Trophoblast cell (in vitro differentiated cells and primary cell): ENCODE measurements around the gene MZT2A.
"Not testable (repeated sequence)": the region's sequence is repeated elsewhere in the genome, so short reads cannot be mapped to it uniquely, and the experiment has no call there.

ENCODE experiments used
- DNase-seq, 2 donors: peaks; one replicate each; pipeline ENCODE4 v3.0.0-alpha.2; 2016
- H2AFZ ChIP-seq: 2 replicates; pipeline ENCODE4 v1.6.1; 2013; ENCODE audit warnings: low read length, moderate library complexity, mild to moderate bottlenecking; ENCODE audit not compliant: insufficient read depth, poor library complexity
- H2AK5ac ChIP-seq: 2 replicates; pipeline ENCODE4 v1.6.1; 2013; ENCODE audit warnings: mild to moderate bottlenecking, low read length
- H2BK120ac ChIP-seq: 2 replicates; pipeline ENCODE4 v1.6.1; 2013; ENCODE audit warnings: low read length, mild to moderate bottlenecking, moderate library complexity; ENCODE audit not compliant: insufficient read depth, poor library complexity
- H2BK12ac ChIP-seq: 2 replicates; pipeline ENCODE4 v1.6.1; 2013; ENCODE audit warnings: mild to moderate bottlenecking, low read length, moderate library complexity
- H2BK5ac ChIP-seq: 2 replicates; pipeline ENCODE4 v1.6.1; 2013; ENCODE audit warnings: low read length, low read depth, moderate library complexity, mild to moderate bottlenecking; ENCODE audit not compliant: poor library complexity
- H3K14ac ChIP-seq: 2 replicates; pipeline ENCODE4 v1.6.1; 2013; ENCODE audit warnings: mild to moderate bottlenecking, low read length
- H3K18ac ChIP-seq: 2 replicates; pipeline ENCODE4 v1.6.1; 2013; ENCODE audit warnings: mild to moderate bottlenecking, low read length
- H3K23ac ChIP-seq: 2 replicates; pipeline ENCODE4 v1.6.1; 2013; ENCODE audit warnings: low read length
- H3K27ac ChIP-seq: 2 replicates; pipeline ENCODE4 v1.5.1; 2013; ENCODE audit warnings: low read depth, mild to moderate bottlenecking, inconsistent platforms, low read length, moderate library complexity
- H3K27me3 ChIP-seq: 2 replicates; pipeline ENCODE4 v1.6.1; 2013; ENCODE audit warnings: inconsistent platforms, mild to moderate bottlenecking, low read length, moderate library complexity; ENCODE audit not compliant: insufficient read depth
- H3K36me3 ChIP-seq, 2 experiments: 1 replicate in 1 of 2; 2 replicates in 1 of 2; pipeline ENCODE4 v1.6.1; 2013; ENCODE audit warnings: low read length in 2 of 2, mild to moderate bottlenecking in 2 of 2, moderate library complexity in 1 of 2; ENCODE audit not compliant: insufficient read depth in 2 of 2, control insufficient read depth in 1 of 2
- H3K4ac ChIP-seq: 2 replicates; pipeline ENCODE4 v1.6.1; 2013; ENCODE audit warnings: low read depth, mild to moderate bottlenecking, low read length, moderate library complexity
- H3K4me1 ChIP-seq, 2 experiments: 1 replicate in 1 of 2; 2 replicates in 1 of 2; pipeline ENCODE4 v1.6.1; 2013; ENCODE audit warnings: low read length in 2 of 2, mild to moderate bottlenecking in 2 of 2, moderate library complexity in 1 of 2; ENCODE audit not compliant: insufficient read depth in 2 of 2, control insufficient read depth in 1 of 2
- H3K4me2 ChIP-seq: 2 replicates; pipeline ENCODE4 v1.6.1; 2013; ENCODE audit warnings: inconsistent platforms, mild to moderate bottlenecking, low read length, moderate library complexity
- H3K4me3 ChIP-seq: 2 replicates; pipeline ENCODE4 v1.5.1; 2013; ENCODE audit warnings: mild to moderate bottlenecking, low read depth, low read length, inconsistent platforms
- H3K79me1 ChIP-seq: one replicate; pipeline ENCODE4 v1.6.1; 2013; ENCODE audit warnings: low read length
- H3K79me2 ChIP-seq: 2 replicates; pipeline ENCODE4 v1.6.1; 2013; ENCODE audit warnings: low read length, mild to moderate bottlenecking; ENCODE audit not compliant: control insufficient read depth, insufficient read depth, poor library complexity
- H3K9ac ChIP-seq: 2 replicates; pipeline ENCODE4 v1.6.1; 2013; ENCODE audit warnings: mild to moderate bottlenecking, low read length
- H3K9me3 ChIP-seq: 2 replicates; pipeline ENCODE4 v1.6.1; 2013; ENCODE audit warnings: low read depth, mild to moderate bottlenecking, control low read depth, inconsistent platforms, low read length; ENCODE audit not compliant: insufficient read depth
- H4K12ac ChIP-seq: 2 replicates; pipeline ENCODE4 v1.6.1; 2013; ENCODE audit warnings: low read depth, mild to moderate bottlenecking, low read length, moderate library complexity
- H4K8ac ChIP-seq: 2 replicates; pipeline ENCODE4 v1.6.1; 2013; ENCODE audit warnings: low read depth, mild to moderate bottlenecking, low read length, moderate library complexity
- H4K91ac ChIP-seq: one replicate; pipeline ENCODE4 v1.6.1; 2013; ENCODE audit warnings: low read depth, mild to moderate bottlenecking, low read length, moderate library complexity
- WGBS: extraction: QIAGEN DNeasy Blood & Tissue Kit; methylation state at CpG from one replicate; pipeline ENCODE4 v1.1.7; 2013; ENCODE audit warnings: missing lambda C conversion rate; ENCODE audit not compliant: insufficient read length, insufficient coverage; ENCODE audit errors: extremely low coverage; 5-methylcytosine and 5-hydroxymethylcytosine counted together

MZT2A gene

GRCh38 chr2:131535526-131535925 lies 43.3 kb upstream of the MZT2A start:
- Histone ChIP-seq H2BK5ac (no peak overlapping the region), H3K36me3 (no peaks in the 10 kb centered on the region), H2AK5ac (peak overlapping the region; percentile 69), H3K23ac (no peak overlapping the region), H4K91ac (no peak overlapping the region), H2BK12ac (no peak overlapping the region), H2AFZ (no peak overlapping the region), H3K4me2 (no peak overlapping the region), H3K4me3 (no peak overlapping the region), H3K14ac (no peak overlapping the region), H3K9ac (no peak overlapping the region), H3K4ac (no peak overlapping the region), H3K27me3 (no peaks in the 10 kb centered on the region), H2BK120ac (peak overlapping the region; percentile 11), H3K79me1 (peaks cover 2% of the 10 kb centered on the region), H4K8ac (no peak overlapping the region), H3K79me2 (no peaks in the 10 kb centered on the region), H3K18ac (no peak overlapping the region), H3K4me1 (no peaks in the 10 kb centered on the region), H4K12ac (no peak overlapping the region), H3K27ac (no peak overlapping the region), H3K9me3 (no peaks in the 10 kb centered on the region)
- DNase-seq, result no peak
- no CpG with 5 or more reads among the region's 4 CpGs for WGBS

- not testable (repeated sequence) for H4K91ac ChIP-seq, H2BK12ac ChIP-seq, H3K9me3 ChIP-seq, H3K4me3 ChIP-seq, H2BK5ac ChIP-seq, DNase-seq, H3K27ac ChIP-seq, H2BK120ac ChIP-seq, H3K23ac ChIP-seq, H3K4me1 ChIP-seq, H3K14ac ChIP-seq, H3K18ac ChIP-seq, H3K27me3 ChIP-seq, H3K4ac ChIP-seq, H4K8ac ChIP-seq, H3K36me3 ChIP-seq, H3K79me2 ChIP-seq, H4K12ac ChIP-seq, H2AFZ ChIP-seq, H3K9ac ChIP-seq, H2AK5ac ChIP-seq, H3K4me2 ChIP-seq, H3K79me1 ChIP-seq
- no CpG with 5 or more reads among the region's 11 CpGs for WGBS
These were observed 42.8 kb upstream of the MZT2A start for GRCh38 chr2:131534965-131535364.

- H3K23ac ChIP-seq, H2BK5ac ChIP-seq, H2AFZ ChIP-seq, H3K27me3 ChIP-seq, H3K4me1 ChIP-seq, H3K18ac ChIP-seq, H3K79me2 ChIP-seq, H3K36me3 ChIP-seq, H2BK120ac ChIP-seq, H4K8ac ChIP-seq, H3K4me3 ChIP-seq, H3K79me1 ChIP-seq, H3K27ac ChIP-seq, H3K4ac ChIP-seq, H3K14ac ChIP-seq, H4K91ac ChIP-seq, DNase-seq, H3K4me2 ChIP-seq, H3K9ac ChIP-seq, H4K12ac ChIP-seq, H3K9me3 ChIP-seq, H2BK12ac ChIP-seq, H2AK5ac ChIP-seq: not testable (repeated sequence)
- no CpG with 5 or more reads among the region's 13 CpGs for WGBS
These were observed 42.1 kb upstream of the MZT2A start for GRCh38 chr2:131534317-131534672.

GRCh38 chr2:131533609-131534316 lies 41.6 kb upstream of the MZT2A start:
- not testable (repeated sequence) for H3K27ac ChIP-seq, H4K91ac ChIP-seq, DNase-seq, H3K4me3 ChIP-seq, H2AK5ac ChIP-seq, H3K9me3 ChIP-seq, H2BK12ac ChIP-seq, H3K9ac ChIP-seq, H3K4me1 ChIP-seq, H3K27me3 ChIP-seq, H2AFZ ChIP-seq, H3K36me3 ChIP-seq, H3K4me2 ChIP-seq, H3K4ac ChIP-seq, H3K23ac ChIP-seq, H2BK120ac ChIP-seq, H3K18ac ChIP-seq, H3K79me2 ChIP-seq, H3K14ac ChIP-seq, H4K8ac ChIP-seq, H3K79me1 ChIP-seq, H2BK5ac ChIP-seq, H4K12ac ChIP-seq
- no CpG with 5 or more reads among the region's 17 CpGs for WGBS
